HEK293 (cell line): ENCODE results near the gene VSIR.

ENCODE experiments used
- ZFP37 ChIP-seq: fragments of 450-650 bp; formaldehyde crosslinking; IDR thresholded peaks from 2 replicates; pipeline ENCODE4 v1.5.1; 2016; ENCODE audit warnings: missing biosample characterization, missing genetic modification characterization
- ZNF132 ChIP-seq: fragments of 450-650 bp; formaldehyde crosslinking; IDR thresholded peaks from 2 replicates; pipeline ENCODE4 v1.5.1; 2017; ENCODE audit warnings: missing biosample characterization, missing genetic modification characterization, borderline replicate concordance
- ZNF214 ChIP-seq: fragments of 450-650 bp; formaldehyde crosslinking; IDR thresholded peaks from 2 replicates; pipeline ENCODE4 v1.5.1; 2017; ENCODE audit warnings: missing biosample characterization, mild to moderate bottlenecking, missing genetic modification characterization, borderline replicate concordance
- TF ChIP-seq, protein P1 (sequence below): fragments of 450-650 bp; formaldehyde crosslinking; IDR thresholded peaks from 2 replicates; pipeline ENCODE4 v1.5.1; 2016; ENCODE audit warnings: missing biosample characterization, missing genetic modification characterization, low read depth

DNA sequence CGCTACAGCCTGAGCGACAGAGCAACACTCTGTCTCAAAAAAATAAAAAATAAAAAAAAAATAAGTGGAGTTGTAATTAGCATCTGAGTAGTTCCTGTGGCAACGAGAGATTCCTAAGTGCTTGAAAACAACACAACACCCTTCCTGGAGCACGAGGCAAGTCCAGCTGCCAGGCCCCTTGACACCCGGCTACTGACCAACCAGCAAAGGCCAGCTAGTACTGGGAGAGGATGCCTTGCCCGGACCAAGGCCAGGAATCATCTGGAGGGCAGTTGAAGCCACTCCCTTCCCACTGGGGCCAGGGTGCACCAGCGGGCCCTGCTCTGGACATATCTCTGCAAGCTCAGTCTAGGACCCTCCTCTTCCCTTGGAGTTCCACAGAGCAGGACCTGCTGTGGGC, 54.3 kb downstream of the VSIR start:
- TF ChIP-seq ZNF132 (tag by site-specific recombination) (no peak), ZNF214 (tag by site-specific recombination) (no peak), ZFP37 (tag by site-specific recombination) (no peak)
- TF ChIP-seq, protein P1, sequence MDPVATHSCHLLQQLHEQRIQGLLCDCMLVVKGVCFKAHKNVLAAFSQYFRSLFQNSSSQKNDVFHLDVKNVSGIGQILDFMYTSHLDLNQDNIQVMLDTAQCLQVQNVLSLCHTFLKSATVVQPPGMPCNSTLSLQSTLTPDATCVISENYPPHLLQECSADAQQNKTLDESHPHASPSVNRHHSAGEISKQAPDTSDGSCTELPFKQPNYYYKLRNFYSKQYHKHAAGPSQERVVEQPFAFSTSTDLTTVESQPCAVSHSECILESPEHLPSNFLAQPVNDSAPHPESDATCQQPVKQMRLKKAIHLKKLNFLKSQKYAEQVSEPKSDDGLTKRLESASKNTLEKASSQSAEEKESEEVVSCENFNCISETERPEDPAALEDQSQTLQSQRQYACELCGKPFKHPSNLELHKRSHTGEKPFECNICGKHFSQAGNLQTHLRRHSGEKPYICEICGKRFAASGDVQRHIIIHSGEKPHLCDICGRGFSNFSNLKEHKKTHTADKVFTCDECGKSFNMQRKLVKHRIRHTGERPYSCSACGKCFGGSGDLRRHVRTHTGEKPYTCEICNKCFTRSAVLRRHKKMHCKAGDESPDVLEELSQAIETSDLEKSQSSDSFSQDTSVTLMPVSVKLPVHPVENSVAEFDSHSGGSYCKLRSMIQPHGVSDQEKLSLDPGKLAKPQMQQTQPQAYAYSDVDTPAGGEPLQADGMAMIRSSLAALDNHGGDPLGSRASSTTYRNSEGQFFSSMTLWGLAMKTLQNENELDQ = no peak
